GM12873 (cell line): Measurements from ENCODE around the gene REPS1.

Experiments used
- TF ChIP-seq, protein P1 (sequence below): IDR thresholded peaks from 2 replicates; pipeline ENCODE4 v1.5.1; 2012; ENCODE audit warnings: low read depth, mild to moderate bottlenecking, moderate library complexity, low read length, control low read depth; ENCODE audit not compliant: insufficient read depth; ENCODE audit errors: missing control alignments

The REPS1 gene

GRCh38 chr6:139028215-139028657, 40.2 kb upstream of the REPS1 start:
- TF ChIP-seq, protein P1, sequence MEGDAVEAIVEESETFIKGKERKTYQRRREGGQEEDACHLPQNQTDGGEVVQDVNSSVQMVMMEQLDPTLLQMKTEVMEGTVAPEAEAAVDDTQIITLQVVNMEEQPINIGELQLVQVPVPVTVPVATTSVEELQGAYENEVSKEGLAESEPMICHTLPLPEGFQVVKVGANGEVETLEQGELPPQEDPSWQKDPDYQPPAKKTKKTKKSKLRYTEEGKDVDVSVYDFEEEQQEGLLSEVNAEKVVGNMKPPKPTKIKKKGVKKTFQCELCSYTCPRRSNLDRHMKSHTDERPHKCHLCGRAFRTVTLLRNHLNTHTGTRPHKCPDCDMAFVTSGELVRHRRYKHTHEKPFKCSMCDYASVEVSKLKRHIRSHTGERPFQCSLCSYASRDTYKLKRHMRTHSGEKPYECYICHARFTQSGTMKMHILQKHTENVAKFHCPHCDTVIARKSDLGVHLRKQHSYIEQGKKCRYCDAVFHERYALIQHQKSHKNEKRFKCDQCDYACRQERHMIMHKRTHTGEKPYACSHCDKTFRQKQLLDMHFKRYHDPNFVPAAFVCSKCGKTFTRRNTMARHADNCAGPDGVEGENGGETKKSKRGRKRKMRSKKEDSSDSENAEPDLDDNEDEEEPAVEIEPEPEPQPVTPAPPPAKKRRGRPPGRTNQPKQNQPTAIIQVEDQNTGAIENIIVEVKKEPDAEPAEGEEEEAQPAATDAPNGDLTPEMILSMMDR = no peak

DNA sequence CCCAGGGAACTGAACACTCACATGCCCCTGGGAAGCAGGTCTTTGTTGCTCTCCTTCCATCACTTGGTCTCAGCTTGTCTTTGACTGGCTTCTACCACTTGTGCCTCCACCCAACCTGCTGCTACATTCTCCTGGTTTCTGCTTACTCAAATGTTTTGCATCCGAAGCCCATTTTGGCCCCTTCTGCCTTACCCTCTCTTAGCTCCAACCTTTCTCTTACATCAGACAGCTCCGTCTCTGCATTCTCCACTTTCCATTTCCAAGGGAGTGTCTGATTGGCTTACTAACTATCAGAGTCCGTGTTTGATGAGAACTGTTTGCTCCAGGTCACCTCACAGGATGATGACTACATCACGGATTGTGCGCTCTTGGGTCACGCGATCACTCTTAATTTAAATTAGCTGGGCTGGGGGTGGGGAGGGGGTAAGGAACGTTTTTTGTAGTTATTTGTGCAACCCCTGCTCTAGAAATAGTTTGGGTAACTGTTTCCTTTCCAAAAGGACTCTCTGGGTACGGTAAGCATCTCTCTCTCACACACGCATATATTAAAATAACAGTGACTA, 39.6 kb upstream of the REPS1 start:
- TF ChIP-seq, protein P1 = no peak

DNA sequence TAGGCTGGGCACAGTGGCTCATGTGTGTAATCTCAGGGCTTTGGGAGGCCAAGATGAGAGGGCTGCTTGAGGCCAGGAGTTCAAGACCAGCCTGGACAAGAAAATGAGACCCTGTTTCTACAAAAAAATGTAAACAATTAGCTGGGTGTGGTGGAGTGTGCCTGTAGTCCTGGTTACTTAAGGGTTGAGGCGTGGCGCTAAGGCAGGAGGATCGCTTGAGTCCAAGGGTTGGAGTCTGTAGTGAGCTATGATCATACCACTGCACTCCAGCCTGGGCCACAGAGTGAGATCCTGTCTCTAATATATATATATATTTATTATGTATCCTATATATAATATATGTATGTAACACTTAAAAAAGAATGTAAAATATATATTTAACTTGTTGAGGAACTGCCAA, 32.6 kb upstream of the REPS1 start:
- TF ChIP-seq, protein P1 = no peak

GRCh38 chr6:139019722-139020121, 31.7 kb upstream of the REPS1 start:
- TF ChIP-seq, protein P1 = no peak

DNA sequence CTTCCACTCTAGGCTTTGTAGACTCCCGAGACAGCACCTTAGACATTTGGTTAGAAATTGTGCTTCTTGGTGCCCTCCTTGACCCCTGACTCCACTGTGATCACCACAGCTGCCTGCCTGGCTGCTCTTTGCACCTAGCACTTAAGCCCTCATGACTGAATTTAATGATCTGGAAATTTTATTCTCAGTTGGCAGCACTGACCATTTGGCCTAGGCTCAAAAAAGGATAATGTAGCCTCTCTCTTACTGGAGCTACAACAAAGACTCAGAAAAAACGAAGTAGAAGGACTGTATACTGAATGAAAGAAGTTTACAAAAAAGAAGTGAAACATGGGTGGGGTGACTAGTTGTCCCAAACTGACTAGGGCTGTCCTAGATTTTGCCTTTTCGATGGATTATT, 29.2 kb upstream of the REPS1 start:
- TF ChIP-seq, protein P1 = no peak

DNA sequence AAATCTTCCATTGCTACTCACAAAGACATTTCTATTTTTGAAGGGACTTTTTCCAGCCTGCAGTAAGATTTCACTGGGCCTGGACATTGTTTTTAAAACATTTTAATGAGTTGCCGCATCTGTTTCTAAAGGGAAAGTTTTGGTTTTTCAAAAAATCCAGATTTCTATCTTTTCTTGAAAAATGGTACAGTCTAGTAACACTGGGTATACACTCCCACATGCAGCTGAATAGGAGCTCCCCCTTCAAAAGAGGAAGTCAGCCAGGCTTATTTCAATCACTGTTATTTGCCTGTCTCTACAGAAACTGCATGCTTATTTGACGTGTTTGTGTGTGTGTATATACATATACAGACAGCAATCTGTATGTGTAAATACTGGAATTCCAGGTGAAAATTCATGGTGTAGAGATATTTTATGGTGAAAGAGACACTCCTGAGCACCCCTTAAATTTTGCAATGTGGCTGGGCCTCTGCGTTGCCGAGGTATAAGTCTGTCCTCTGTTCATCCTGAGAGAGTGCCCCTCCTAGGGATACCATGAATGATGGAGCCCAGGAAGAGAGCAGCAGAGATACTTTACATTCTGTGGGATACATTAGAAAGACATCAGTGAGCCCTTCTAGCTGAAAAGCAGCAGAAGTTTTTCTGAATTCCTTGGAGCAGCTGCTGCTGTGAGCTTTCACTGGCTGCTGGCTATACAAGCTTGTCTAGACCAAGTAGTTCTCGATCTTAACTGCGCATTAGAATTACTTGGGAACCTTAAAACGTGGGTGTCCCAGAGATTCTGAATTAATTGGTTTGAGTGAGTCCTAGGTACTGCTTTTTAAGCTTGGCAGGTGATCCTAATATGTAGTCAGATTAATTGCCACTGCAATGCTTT, 28.5 kb upstream of the REPS1 start:
- TF ChIP-seq, protein P1 = no peak

DNA sequence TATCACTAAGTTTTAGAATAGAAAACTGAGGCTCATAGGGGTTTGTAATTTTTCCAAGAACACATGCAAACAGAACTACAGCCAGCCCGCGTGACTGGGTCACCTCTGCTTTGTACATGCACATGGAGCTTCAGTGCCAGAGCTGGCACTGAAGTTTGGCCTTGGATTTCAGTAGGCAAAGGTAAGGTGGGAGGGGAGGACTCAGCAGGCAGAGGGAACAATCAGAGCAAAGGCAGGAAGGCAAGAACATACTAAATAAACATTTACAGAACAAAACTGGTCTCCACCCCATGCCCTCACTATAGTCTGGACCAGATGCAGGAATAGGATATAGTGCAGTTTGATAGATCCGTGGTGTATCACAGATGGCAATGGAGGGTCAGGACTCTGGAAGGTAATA, 26.9 kb upstream of the REPS1 start:
- TF ChIP-seq, protein P1 = no peak
